Heart right ventricle (tissue), 16 donors: ENCODE data around the gene RIPOR2. TPM values are rescaled to one million over a fixed set of nuclear protein-coding genes. Genes with fewer than 3 reads are reported as not detected.

Experiments used
- ATAC-seq, 8 donors: fragments of 200-7000 bp; cut with Tn5 transposase; one replicate each; pipeline ENCODE4 v1.9.1; 2020; ENCODE audit warnings: mild to moderate bottlenecking in 8 of 8, moderate library complexity in 8 of 8, moderate number of reproducible peaks in 1 of 8
- DNase-seq, 2 donors: peaks; one replicate each; pipeline ENCODE4 v3.0.0-alpha.2; 2020
- H3K27ac ChIP-seq, 10 donors: fragments of 200-600 bp; sonication (generic) in 2 of 10; one replicate each; pipeline versions ENCODE4 v1.5.0 to v1.8.0; 2020 to 2022; ENCODE audit warnings: mild to moderate bottlenecking in 3 of 10
- H3K27me3 ChIP-seq, 7 donors: fragments of 200-600 bp; one replicate each; pipeline ENCODE4 v1.8.0; 2021 to 2022; ENCODE audit warnings: mild to moderate bottlenecking in 2 of 7
- H3K36me3 ChIP-seq, 9 donors: fragments of 200-600 bp; sonication (generic) in 1 of 9; one replicate each; pipeline versions ENCODE4 v1.5.0 to v1.8.0; 2020 to 2022; ENCODE audit warnings: mild to moderate bottlenecking in 2 of 9
- H3K4me1 ChIP-seq, 9 donors: fragments of 200-600 bp; sonication (generic) in 1 of 9; one replicate each; pipeline versions ENCODE4 v1.5.0 to v1.8.0; 2020 to 2022; ENCODE audit warnings: mild to moderate bottlenecking in 4 of 9
- H3K4me3 ChIP-seq, 10 donors: fragments of 200-600 bp; sonication (generic) in 2 of 10; one replicate each; pipeline versions ENCODE4 v1.5.0 to v1.8.0; 2020 to 2022; ENCODE audit warnings: mild to moderate bottlenecking in 7 of 10, moderate library complexity in 2 of 10
- H3K9me3 ChIP-seq, 11 donors: fragments of 200-600 bp in 10 of 11; sonication (generic) in 2 of 11; one replicate each; pipeline versions ENCODE4 v1.5.0 to v1.8.0; 2013 to 2022; ENCODE audit warnings: mild to moderate bottlenecking in 2 of 11, control low read depth in 1 of 11, moderate library complexity in 1 of 11
- WGBS, 2 donors: extraction: QIAGEN DNeasy Blood & Tissue Kit; methylation state at CpG; one replicate each; pipeline ENCODE4 v1.1.7; 2013; ENCODE audit warnings: inconsistent platforms in 1 of 2; 5-methylcytosine and 5-hydroxymethylcytosine counted together
- intact Hi-C, 10 donors: fragments of 100-400 bp; cut with DNase I; formaldehyde crosslinking; loops; one replicate each; pipeline versions ENCODE4 v1.11.1 to v1.14.2; 2022
- polyA plus RNA-seq, 2 donors: library from polyadenylated mRNA; stranded (reverse); fragments of 200-250 nt; gene quantifications; one replicate each; pipeline ENCODE4 v1.2.3, GENCODE V29; 2013
- total RNA-seq, 10 donors: library from RNA; stranded (reverse); fragmentation: NEBNext Ultra II Directional in 3 of 10; extraction: Animal tissue kit (Norgen Biotek cat#: 25700) in 3 of 10; gene quantifications; one replicate each; pipeline versions ENCODE4 v1.2.1 to v1.2.4, GENCODE V29; 2021 to 2023
- TF ChIP-seq, protein P1 (sequence below), 9 donors: fragments of 200-600 bp; sonication (generic) in 2 of 9; IDR thresholded peaks; one replicate each; pipeline versions ENCODE4 v1.5.0 to v1.8.0; 2021 to 2022; ENCODE audit warnings: antibody characterized with exemption in 9 of 9, mild to moderate bottlenecking in 5 of 9, moderate library complexity in 1 of 9
- donor health status: Arrhythmogenic right ventricular cardiomyopathy.
- donor health status: ischemic (EF 13 %, LVEDD 7.1; RV severe dilation, severe dysfunction).
- donor health status: healthy with polysubstance abuse.
- donor health status: DM: no; HTN: yes; CAD: no.
- donor health status: DM: no; HTN: no; CAD: no.
- donor health status: ischemic (EF 25% LVEDD 6.9; RV normal size, moderate dysfunction).
- donor health status: ischemic (EF 25% LVEDD 5.7; RV mildly dilated, moderate dysfunction).
- donor health status: healthy.
- donor health status: DM: yes; HTN: yes; CAD: no.
- donor health status: Ischemic cardiomyopathy.
- donor health status: ischemic (EF 35%, LVEDD 5.7; RV mildly dilated, moderate dysfunction).
- donor health status: nonischemic (EF 11% LVEDD 7.7; RV severe dilation, severe dysfunction).
- donor health status: DM: yes; HTN: yes; CAD: no.
- donor health status: PGD.
- donor health status: ischemic (EF 29% LVEDD 5.4; RV normal size, mild dysfunction).
- donor health status: nonischemic (EF 23%, LVEDD 6.1; RV moderate dilation, normal function).

The RIPOR2 gene
- total and polyA plus RNA-seq, 12 donors: 1.2 to 14.5 (median 3.6) TPM

- Histone ChIP-seq H3K4me1 (peaks cover 0 to 42% (median 6%) of the 10 kb centered on the region in 9 donors), H3K27ac (peak overlapping the region in 3 of 10 donors; percentile 3 to 22 (median 18))
- TF ChIP-seq, protein P1, sequence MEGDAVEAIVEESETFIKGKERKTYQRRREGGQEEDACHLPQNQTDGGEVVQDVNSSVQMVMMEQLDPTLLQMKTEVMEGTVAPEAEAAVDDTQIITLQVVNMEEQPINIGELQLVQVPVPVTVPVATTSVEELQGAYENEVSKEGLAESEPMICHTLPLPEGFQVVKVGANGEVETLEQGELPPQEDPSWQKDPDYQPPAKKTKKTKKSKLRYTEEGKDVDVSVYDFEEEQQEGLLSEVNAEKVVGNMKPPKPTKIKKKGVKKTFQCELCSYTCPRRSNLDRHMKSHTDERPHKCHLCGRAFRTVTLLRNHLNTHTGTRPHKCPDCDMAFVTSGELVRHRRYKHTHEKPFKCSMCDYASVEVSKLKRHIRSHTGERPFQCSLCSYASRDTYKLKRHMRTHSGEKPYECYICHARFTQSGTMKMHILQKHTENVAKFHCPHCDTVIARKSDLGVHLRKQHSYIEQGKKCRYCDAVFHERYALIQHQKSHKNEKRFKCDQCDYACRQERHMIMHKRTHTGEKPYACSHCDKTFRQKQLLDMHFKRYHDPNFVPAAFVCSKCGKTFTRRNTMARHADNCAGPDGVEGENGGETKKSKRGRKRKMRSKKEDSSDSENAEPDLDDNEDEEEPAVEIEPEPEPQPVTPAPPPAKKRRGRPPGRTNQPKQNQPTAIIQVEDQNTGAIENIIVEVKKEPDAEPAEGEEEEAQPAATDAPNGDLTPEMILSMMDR (IDR thresholded peaks at IDR 0.05): no peak
Measured at GRCh38 chr6:24899997-24900325, 35.8 kb downstream of the RIPOR2 start.

DNA sequence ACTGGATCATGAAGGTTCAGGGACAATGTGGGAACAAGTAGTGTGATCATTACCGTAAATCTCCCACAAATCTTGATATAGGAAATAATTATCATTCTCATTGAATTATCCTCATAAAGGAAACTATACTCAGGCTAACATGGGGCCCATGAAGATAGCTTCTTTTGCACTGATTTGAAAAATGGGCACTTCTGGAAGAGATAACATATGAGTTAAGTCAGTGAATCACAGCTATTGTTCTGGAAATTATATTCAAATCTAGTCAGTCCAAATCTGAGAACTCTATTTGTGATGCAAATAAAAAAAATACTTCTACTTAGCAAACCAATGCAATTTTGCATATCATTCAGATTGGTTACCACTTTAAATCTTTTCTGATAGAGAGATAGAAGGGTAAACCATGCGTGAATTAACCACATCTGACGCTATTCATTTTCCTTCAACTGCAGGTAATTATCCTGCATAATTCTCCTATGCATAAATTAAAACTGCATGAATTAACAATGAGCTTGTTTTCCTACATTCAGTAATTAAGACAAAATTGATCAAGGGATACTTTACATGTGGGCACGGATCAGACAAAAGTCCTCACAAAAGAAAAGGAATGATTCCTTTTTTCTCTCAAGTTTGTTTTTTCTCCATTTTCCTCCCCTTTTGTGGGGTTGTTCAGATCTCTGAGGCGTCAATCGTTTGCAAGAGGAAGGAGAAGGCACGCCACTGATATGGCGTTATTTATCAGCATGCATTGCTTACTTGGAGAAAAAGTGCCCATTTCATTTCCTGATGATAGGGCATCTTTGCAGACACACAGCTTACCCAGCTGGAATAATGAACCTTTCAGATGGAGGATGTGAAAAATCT lies 36.4 kb downstream of the RIPOR2 start:
- Histone ChIP-seq H3K36me3 (no peaks in the 10 kb centered on the region), H3K9me3 (peaks cover 0 to 9% (median 0%) of the 10 kb centered on the region in 11 donors), H3K27ac (peak overlapping the region in 2 of 10 donors; percentile 3 to 18), H3K4me3 (no peak overlapping the region), H3K4me1 (peaks cover 0 to 42% (median 6%) of the 10 kb centered on the region in 9 donors), H3K27me3 (no peaks in the 10 kb centered on the region)
- intact Hi-C loops: no loop called here
- TF ChIP-seq, protein P1 (IDR thresholded peaks at IDR 0.05): no peak
- DNase-seq: no peak
- no peak for ATAC-seq
- WGBS, 2 donors: 73 to 74% methylated on average over 8 of the region's 8 CpGs

More at GRCh38 chr6:24899997-24900325, 35.8 kb downstream of the RIPOR2 start:
- H3K4me3 ChIP-seq: no peak overlapping the region
- no peaks in the 10 kb centered on the region for H3K27me3 ChIP-seq
- H3K9me3 ChIP-seq: peaks cover 0 to 9% (median 0%) of the 10 kb centered on the region in 11 donors
- ATAC-seq (peak in 1 of 8 donors; percentile 29), DNase-seq (no peak)
- intact Hi-C loops: no loop called here
- WGBS, 2 donors: 53 to 55% methylated on average over 6 of the region's 6 CpGs
- H3K36me3 ChIP-seq: no peaks in the 10 kb centered on the region

DNA sequence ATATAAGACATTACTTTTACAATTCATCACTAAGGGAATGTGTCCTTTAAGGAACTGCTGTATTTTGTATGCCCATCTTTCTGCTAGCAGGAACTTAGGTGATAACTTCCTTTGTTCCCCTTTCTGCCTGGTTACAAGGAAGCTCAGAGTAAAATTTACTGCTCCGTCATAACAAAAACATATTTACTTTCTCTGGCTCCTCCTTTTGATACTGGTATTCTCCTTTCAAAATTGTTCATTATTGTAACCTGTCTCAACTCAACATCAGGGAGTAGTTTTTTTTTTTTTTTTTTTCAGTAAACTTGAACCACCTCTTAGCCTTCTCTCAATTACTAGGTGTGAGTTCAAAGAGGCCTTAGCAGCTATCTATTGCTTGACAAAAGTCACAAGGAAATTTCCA lies 37.1 kb downstream of the RIPOR2 start:
- Histone ChIP-seq H3K36me3 (no peaks in the 10 kb centered on the region), H3K27ac (no peak overlapping the region), H3K4me3 (no peak overlapping the region), H3K9me3 (peaks cover 0 to 9% (median 0%) of the 10 kb centered on the region in 11 donors), H3K27me3 (no peaks in the 10 kb centered on the region), H3K4me1 (peaks cover 0 to 45% (median 6%) of the 10 kb centered on the region in 9 donors)
- DNase-seq (no peak), ATAC-seq (no peak)
- TF ChIP-seq, protein P1 (IDR thresholded peaks at IDR 0.05): no peak
- intact Hi-C loops: no loop called here
- 85 to 96% methylated on average over 1 of the region's 1 CpG for WGBS, 2 donors

DNA sequence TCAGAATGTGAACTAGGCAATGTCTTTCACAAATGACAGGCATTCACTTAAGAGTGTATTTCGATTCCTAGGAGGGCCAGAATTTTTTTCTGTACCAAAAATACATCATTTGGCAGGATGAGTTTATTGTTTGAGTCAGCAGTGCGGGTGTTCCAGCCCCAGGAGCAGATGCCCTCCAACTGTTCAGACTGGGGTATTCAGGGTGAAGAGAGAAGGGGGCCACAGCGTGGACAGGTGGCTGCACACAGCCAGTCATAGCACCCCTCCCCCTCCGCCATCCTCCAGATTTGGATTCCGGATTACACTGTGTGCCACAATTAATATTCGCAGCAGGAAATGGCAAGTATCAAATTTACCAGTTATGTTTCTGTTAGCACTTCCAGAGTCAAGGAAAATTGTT lies 38.6 kb downstream of the RIPOR2 start:
- H3K4me1 ChIP-seq: peaks cover 0 to 43% (median 6%) of the 10 kb centered on the region in 9 donors
- H3K4me3 ChIP-seq: no peak overlapping the region
- intact Hi-C loops: no loop called here
- no peaks in the 10 kb centered on the region for H3K36me3 ChIP-seq
- no peak for ATAC-seq
- no peaks in the 10 kb centered on the region for H3K9me3 ChIP-seq
- no peak overlapping the region for H3K27ac ChIP-seq
- no peak for DNase-seq
- TF ChIP-seq, protein P1 (IDR thresholded peaks at IDR 0.05): no peak
- no peaks in the 10 kb centered on the region for H3K27me3 ChIP-seq
- 90 to 93% methylated on average over 6 of the region's 6 CpGs for WGBS, 2 donors
